GM12875 (cell line): ENCODE measurements around the gene HEMK1.

Experiments used
- H3K4me3 ChIP-seq: one replicate; pipeline ENCODE4 v1.5.1; 2011; ENCODE audit warnings: low read depth, low read length, control low read depth
- CTCF ChIP-seq: IDR thresholded peaks from 2 replicates; pipeline ENCODE4 v1.5.1; 2011; ENCODE audit warnings: low read depth, mild to moderate bottlenecking, control low read depth, inconsistent platforms, low read length, moderate library complexity, borderline replicate concordance; ENCODE audit not compliant: insufficient read depth

The HEMK1 gene

GRCh38 chr3:50568947-50569749 is at the start of gene HEMK1:
TSS of gene HEMK1 (plus strand) at chr3:50569522. CDS start at chr3:50571105, 1,583 bp downstream.
- peak within 1 kb of the TSS; percentile 97 for H3K4me3 ChIP-seq

GRCh38 chr3:50520849-50521248 is 48.5 kb upstream of the HEMK1 start:
- TF ChIP-seq CTCF: no peak
- H3K4me3 ChIP-seq: no peak overlapping the region

More at GRCh38 chr3:50568947-50569749, at the start of gene HEMK1:
- TF ChIP-seq CTCF: no peak

- no peak for TF ChIP-seq CTCF
- H3K4me3 ChIP-seq: no peak overlapping the region
These were observed 47.8 kb upstream of the HEMK1 start for GRCh38 chr3:50521572-50521971.

- TF ChIP-seq CTCF: no peak
- H3K4me3 ChIP-seq: no peak overlapping the region
These were observed 46.0 kb upstream of the HEMK1 start for GRCh38 chr3:50523279-50523811.

GRCh38 chr3:50524746-50525145 is 44.6 kb upstream of the HEMK1 start:
- no peak for TF ChIP-seq CTCF
- H3K4me3 ChIP-seq: no peak overlapping the region

GRCh38 chr3:50525191-50525910 is 44.0 kb upstream of the HEMK1 start:
- no peak for TF ChIP-seq CTCF
- no peak overlapping the region for H3K4me3 ChIP-seq
